ENCODE measurements around the gene CNTNAP5. TPM values are rescaled to one million over a fixed set of nuclear protein-coding genes. Genes with fewer than 3 reads are reported as not detected.

CNTNAP5 gene
- total and polyA plus RNA-seq, 9 of the 15 experiments (the other 6 are each of a cell fraction or from before 2014, with no cell fraction given) = not detected

DNA sequence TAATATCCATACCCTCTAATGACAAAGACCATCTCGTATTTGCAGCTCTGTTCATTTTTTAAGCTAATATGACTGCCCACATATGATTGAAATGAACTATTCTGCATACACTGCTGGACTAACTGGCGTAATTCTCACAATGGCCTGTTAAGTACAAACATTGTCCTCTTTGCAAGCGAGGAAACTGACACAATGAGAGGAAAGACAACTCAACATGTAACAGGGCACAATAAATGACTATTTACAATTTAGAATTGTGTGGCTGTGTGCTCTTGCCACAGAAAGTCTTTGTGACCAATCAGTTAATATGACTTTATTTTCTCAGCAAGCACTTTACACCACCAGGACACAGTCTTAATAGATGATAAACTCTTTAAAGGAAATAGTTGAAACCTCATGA lies 498.0 kb downstream of the CNTNAP5 start:
- ChIA-PET CTCF (ENCODE audit: low intra/inter-chr PET ratio) (no interaction called here), POLR2A (no interaction called here)
- H3K79me2 ChIP-seq (ENCODE audit: control insufficient read depth, insufficient read depth, low read length) = no peaks in the 10 kb centered on the region
- no peaks in the 10 kb centered on the region for H3K36me3 ChIP-seq (ENCODE audit: control insufficient read depth, insufficient read depth, low read length)
- no TSS peak for BruUV-seq (replicated peaks)
- in situ Hi-C loops (cut with MboI) = no loop called here
- H3K27me3 ChIP-seq (ENCODE audit: control insufficient read depth in 2 of 2, insufficient read depth in 2 of 2, low read length in 2 of 2) = no peaks in the 10 kb centered on the region
- TF ChIP-seq, protein P1, sequence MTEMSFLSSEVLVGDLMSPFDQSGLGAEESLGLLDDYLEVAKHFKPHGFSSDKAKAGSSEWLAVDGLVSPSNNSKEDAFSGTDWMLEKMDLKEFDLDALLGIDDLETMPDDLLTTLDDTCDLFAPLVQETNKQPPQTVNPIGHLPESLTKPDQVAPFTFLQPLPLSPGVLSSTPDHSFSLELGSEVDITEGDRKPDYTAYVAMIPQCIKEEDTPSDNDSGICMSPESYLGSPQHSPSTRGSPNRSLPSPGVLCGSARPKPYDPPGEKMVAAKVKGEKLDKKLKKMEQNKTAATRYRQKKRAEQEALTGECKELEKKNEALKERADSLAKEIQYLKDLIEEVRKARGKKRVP (CRISPR knock-in tag; IDR thresholded peaks at IDR 0.05) = no peak
- no peak for TF ChIP-seq CHD2 (IDR thresholded peaks at IDR 0.05; ENCODE audit: low read depth, low read length)
- H3K4me3 ChIP-seq = no peak overlapping the region
- H3K9ac ChIP-seq (ENCODE audit: insufficient read depth in 1 of 2, low read depth in 2 of 2, low read length in 2 of 2) = no peak overlapping the region
- no peak overlapping the region for H3K4me2 ChIP-seq (ENCODE audit: insufficient read depth, low read length)
- ATAC-seq (no peak), DNase-seq (ENCODE audit: extremely low read depth in 1 of 4, low spot score in 3 of 4) (no peak), FAIRE-seq (no peak)
- WGBS (ENCODE audit: insufficient coverage, low coverage, missing lambda C conversion rate) = 0% methylated on average over 3 of the region's 3 CpGs
- no peaks in the 10 kb centered on the region for H4K20me1 ChIP-seq (replicated peaks; ENCODE audit: control insufficient read depth, insufficient read depth, low read length)
- H3K27ac ChIP-seq (ENCODE audit: extremely low read depth, low read depth, low read length) = no peak overlapping the region
- no peaks in the 10 kb centered on the region for H3K9me3 ChIP-seq (replicated peaks; ENCODE audit: control insufficient read depth, insufficient read depth, low read depth, low read length)
- intact Hi-C loops (cut with micrococcal nuclease) = no loop called here
- no peaks in the 10 kb centered on the region for H3K9me1 ChIP-seq (ENCODE audit: control insufficient read depth, insufficient read depth, low read length)
- no peak overlapping the region for H2AFZ ChIP-seq (ENCODE audit: low read depth, low read length)
- no peaks in the 10 kb centered on the region for H3K4me1 ChIP-seq (replicated peaks in 1 of 2; ENCODE audit: control insufficient read depth in 2 of 2, insufficient read depth in 2 of 2, low read length in 2 of 2)

DNA sequence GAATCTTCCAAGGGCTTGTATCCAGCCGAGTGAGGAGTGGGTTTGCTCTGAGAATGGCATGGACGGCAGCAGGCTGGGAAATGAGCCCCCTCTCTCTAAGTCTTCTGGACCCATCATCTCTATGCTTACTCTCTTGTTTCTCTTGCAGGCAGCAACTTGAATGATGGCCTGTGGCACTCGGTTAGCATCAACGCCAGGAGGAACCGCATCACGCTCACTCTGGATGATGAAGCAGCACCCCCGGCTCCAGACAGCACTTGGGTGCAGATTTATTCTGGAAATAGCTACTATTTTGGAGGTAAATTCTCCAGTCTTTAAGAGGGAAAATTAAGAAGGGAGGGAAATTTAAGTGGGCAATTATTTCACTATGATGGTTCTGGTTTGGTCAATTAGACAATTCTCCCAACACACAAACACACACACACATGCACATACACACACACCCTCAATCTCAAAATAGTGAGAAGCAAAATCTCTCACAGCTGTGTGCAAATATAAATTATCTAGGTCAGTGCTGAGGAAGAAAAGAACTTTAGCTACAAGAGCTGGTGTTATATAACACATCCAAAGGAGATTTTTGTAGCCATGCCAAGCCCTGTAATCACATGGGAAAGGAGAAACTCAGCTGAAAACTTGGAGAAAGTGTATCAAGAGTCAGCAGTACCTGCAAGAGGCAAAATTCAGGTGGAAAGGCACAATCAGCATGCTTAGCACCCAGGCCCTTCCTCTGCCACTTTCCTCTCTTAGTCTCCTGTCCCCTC lies 499.2 kb downstream of the CNTNAP5 start:
- CTCF ChIA-PET (ENCODE audit: low intra/inter-chr PET ratio) = no interaction called here
- Histone ChIP-seq H3K36me3 (ENCODE audit: control insufficient read depth, insufficient read depth, low read length) (no peaks in the 10 kb centered on the region), H3K9ac (ENCODE audit: insufficient read depth in 1 of 2, low read depth in 2 of 2, low read length in 2 of 2) (no peak overlapping the region), H3K27ac (ENCODE audit: extremely low read depth, low read depth, low read length) (no peak overlapping the region), H3K79me2 (ENCODE audit: control insufficient read depth, insufficient read depth, low read length) (no peaks in the 10 kb centered on the region), H2AFZ (ENCODE audit: low read depth, low read length) (no peak overlapping the region), H3K27me3 (ENCODE audit: control insufficient read depth in 2 of 2, insufficient read depth in 2 of 2, low read length in 2 of 2) (no peaks in the 10 kb centered on the region), H3K4me3 (no peak overlapping the region), H4K20me1 (replicated peaks; ENCODE audit: control insufficient read depth, insufficient read depth, low read length) (no peaks in the 10 kb centered on the region), H3K9me1 (ENCODE audit: control insufficient read depth, insufficient read depth, low read length) (no peaks in the 10 kb centered on the region), H3K9me3 (replicated peaks; ENCODE audit: control insufficient read depth, insufficient read depth, low read depth, low read length) (no peaks in the 10 kb centered on the region), H3K4me1 (replicated peaks in 1 of 2; ENCODE audit: control insufficient read depth in 2 of 2, insufficient read depth in 2 of 2, low read length in 2 of 2) (no peaks in the 10 kb centered on the region), H3K4me2 (ENCODE audit: insufficient read depth, low read length) (no peak overlapping the region)
- intact Hi-C loops (cut with micrococcal nuclease) (no loop called here), in situ Hi-C loops (cut with MboI) (no loop called here)
- FAIRE-seq = no peak
- WGBS (ENCODE audit: insufficient coverage, low coverage, missing lambda C conversion rate) = 0% methylated on average over 6 of the region's 7 CpGs
- no peak for ATAC-seq
- BruUV-seq (replicated peaks) = no TSS peak
- no peak for TF ChIP-seq MCM2 (IDR thresholded peaks at IDR 0.05; ENCODE audit: low read depth)
- TF ChIP-seq FOXJ3 (CRISPR knock-in tag; IDR thresholded peaks at IDR 0.05) = no peak
- no peak for TF ChIP-seq CBFA2T2 (conservative IDR thresholded peaks at IDR 0.05)
- no peak for TF ChIP-seq KAT8 (IDR thresholded peaks at IDR 0.05; ENCODE audit: low read depth)
- no peak for TF ChIP-seq MIER1 (IDR thresholded peaks at IDR 0.05; ENCODE audit: low read depth)
- TF ChIP-seq CHD1 (IDR thresholded peaks at IDR 0.05; ENCODE audit: low read length) = no peak
- TF ChIP-seq NBN (IDR thresholded peaks at IDR 0.05; ENCODE audit: low read depth) = no peak
- no peak for TF ChIP-seq RB1 (IDR thresholded peaks at IDR 0.05; ENCODE audit: low read depth)
- TF ChIP-seq TBP (optimal IDR thresholded peaks at IDR 0.05; ENCODE audit: low read depth, low read length) = no peak
- DNase-seq (ENCODE audit: extremely low read depth in 1 of 4, low spot score in 3 of 4) = no peak
- POLR2A ChIA-PET = no interaction called here

Measured in K562 (cell line).